ENCODE measurements around the gene MCHR1.

MCHR1 gene, protein sequence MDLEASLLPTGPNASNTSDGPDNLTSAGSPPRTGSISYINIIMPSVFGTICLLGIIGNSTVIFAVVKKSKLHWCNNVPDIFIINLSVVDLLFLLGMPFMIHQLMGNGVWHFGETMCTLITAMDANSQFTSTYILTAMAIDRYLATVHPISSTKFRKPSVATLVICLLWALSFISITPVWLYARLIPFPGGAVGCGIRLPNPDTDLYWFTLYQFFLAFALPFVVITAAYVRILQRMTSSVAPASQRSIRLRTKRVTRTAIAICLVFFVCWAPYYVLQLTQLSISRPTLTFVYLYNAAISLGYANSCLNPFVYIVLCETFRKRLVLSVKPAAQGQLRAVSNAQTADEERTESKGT

DNA sequence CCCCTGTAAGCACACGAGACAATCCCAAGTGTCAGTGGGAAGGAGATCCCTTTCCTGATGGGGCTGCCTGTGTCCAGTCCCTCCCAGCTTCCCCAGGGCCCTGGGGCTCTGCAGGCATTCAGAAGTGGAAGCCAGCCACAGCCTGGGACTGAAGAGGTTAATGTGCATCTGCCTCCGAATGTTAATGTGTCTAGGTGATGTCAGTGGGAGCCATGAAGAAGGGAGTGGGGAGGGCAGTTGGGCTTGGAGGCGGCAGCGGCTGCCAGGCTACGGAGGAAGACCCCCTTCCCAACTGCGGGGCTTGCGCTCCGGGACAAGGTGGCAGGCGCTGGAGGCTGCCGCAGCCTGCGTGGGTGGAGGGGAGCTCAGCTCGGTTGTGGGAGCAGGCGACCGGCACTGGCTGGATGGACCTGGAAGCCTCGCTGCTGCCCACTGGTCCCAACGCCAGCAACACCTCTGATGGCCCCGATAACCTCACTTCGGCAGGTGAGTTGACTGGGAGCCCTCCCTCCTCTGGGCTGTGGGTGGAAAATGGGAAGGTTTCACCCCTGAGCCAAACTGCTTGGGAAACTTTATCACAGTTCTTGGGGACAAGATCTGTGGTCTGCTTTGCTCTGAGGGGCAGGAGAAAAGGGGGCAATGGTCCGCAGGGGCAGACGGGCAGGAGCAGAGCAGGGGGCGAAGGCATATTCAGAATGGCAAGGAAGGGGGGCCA, at the start of gene MCHR1:
Gene MCHR1 (plus strand): TSS at position 236 of the 715 bp plus-strand sequence. CDS start 169 bp downstream, at position 405.
- DNase-seq (ENCODE audit: low read depth), result no peak
- peak within 1 kb of the TSS; percentile 34 for H3K4me3 ChIP-seq (ENCODE audit: control insufficient read depth, low read depth, low read length)
- TF ChIP-seq, protein P1, sequence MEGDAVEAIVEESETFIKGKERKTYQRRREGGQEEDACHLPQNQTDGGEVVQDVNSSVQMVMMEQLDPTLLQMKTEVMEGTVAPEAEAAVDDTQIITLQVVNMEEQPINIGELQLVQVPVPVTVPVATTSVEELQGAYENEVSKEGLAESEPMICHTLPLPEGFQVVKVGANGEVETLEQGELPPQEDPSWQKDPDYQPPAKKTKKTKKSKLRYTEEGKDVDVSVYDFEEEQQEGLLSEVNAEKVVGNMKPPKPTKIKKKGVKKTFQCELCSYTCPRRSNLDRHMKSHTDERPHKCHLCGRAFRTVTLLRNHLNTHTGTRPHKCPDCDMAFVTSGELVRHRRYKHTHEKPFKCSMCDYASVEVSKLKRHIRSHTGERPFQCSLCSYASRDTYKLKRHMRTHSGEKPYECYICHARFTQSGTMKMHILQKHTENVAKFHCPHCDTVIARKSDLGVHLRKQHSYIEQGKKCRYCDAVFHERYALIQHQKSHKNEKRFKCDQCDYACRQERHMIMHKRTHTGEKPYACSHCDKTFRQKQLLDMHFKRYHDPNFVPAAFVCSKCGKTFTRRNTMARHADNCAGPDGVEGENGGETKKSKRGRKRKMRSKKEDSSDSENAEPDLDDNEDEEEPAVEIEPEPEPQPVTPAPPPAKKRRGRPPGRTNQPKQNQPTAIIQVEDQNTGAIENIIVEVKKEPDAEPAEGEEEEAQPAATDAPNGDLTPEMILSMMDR (IDR thresholded peaks at IDR 0.05; ENCODE audit: control insufficient read depth, insufficient read depth, low read depth, low read length, missing control alignments), result no peak

DNA sequence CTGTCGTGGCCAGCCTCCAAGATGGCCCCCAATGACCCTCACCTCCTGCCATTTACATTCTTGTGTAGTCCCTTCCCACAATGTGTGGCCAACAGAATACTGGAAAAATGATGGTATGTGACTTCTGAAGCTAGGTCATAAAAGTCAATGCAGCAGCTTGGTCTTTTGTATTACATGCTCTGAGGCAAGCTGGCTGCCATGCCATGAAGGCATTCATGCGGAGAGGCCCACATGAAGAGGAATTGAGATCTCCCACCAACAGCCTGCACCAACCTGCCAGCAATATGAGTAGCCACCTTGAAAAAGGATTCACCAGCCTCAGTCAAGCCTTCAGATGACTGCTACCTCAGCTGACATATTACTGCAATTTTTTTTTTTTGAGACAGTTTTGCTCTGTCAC, 47.4 kb upstream of the MCHR1 start:
- no peak overlapping the region for H3K4me3 ChIP-seq (ENCODE audit: control insufficient read depth, low read depth, low read length)
- TF ChIP-seq, protein P1 (IDR thresholded peaks at IDR 0.05; ENCODE audit: control insufficient read depth, insufficient read depth, low read depth, low read length, missing control alignments), result no peak

DNA sequence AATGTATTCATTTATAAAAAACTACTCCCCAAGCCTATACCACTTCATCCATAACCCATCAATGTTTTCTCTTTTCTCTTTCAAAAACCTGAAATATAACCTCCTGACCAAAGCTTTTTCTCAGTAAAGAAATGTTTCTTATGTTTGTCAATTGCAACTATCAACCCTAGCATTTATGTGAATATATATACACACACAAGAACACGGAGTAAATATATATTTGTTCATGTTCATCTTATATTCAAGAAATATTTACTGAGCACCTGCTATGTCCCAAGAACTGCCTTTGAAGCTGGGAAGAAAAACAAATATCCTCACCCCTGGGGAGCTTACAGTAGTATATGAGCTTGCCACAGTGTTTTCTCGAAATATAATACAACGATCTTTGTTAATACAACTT, 46.2 kb upstream of the MCHR1 start:
- H3K4me3 ChIP-seq (ENCODE audit: control insufficient read depth, low read depth, low read length), result no peak overlapping the region
- TF ChIP-seq, protein P1 (IDR thresholded peaks at IDR 0.05; ENCODE audit: control insufficient read depth, insufficient read depth, low read depth, low read length, missing control alignments), result no peak
- no peak for DNase-seq (ENCODE audit: low read depth)

More for the DNA sequence above, 47.4 kb upstream of the MCHR1 start:
- DNase-seq (ENCODE audit: low read depth), result no peak

DNA sequence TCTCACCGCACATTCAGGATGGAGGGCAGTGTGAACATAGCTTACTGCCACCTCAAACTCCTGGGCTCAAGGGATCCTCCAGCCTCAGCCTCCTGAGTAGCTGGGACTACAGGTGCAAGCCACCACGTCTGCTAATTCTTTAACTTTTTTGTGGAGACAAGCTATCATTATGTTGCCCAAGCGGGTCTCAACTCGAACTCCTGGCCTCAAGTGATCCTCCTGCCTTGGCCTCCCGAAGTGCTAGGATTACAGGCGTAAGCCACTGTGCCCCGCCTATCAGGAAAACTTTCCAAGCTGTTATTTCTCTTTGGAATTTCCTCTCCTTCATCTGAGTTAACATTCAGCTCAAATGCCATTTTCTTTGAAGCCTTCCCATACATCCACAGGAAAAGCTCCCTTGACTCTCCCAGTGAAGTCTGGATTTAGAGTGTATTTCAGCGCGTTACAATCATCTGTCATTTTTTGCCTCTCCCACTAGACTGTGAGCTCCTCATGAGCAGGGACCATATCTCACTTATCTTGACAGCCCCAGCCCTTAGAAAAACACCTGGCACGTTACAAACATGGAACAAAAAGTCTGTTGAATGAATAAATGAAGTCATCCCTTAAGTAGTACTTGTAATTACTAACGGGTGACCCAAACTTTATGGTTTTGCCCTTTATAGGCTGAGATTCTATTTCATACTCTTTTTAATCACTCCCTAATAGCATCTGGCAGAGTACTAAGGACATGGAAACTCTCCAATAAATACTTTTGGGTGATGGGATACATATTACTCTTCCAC, 45.0 kb upstream of the MCHR1 start:
- TF ChIP-seq, protein P1 (IDR thresholded peaks at IDR 0.05; ENCODE audit: control insufficient read depth, insufficient read depth, low read depth, low read length, missing control alignments), result no peak
- H3K4me3 ChIP-seq (ENCODE audit: control insufficient read depth, low read depth, low read length), result no peak overlapping the region

DNA sequence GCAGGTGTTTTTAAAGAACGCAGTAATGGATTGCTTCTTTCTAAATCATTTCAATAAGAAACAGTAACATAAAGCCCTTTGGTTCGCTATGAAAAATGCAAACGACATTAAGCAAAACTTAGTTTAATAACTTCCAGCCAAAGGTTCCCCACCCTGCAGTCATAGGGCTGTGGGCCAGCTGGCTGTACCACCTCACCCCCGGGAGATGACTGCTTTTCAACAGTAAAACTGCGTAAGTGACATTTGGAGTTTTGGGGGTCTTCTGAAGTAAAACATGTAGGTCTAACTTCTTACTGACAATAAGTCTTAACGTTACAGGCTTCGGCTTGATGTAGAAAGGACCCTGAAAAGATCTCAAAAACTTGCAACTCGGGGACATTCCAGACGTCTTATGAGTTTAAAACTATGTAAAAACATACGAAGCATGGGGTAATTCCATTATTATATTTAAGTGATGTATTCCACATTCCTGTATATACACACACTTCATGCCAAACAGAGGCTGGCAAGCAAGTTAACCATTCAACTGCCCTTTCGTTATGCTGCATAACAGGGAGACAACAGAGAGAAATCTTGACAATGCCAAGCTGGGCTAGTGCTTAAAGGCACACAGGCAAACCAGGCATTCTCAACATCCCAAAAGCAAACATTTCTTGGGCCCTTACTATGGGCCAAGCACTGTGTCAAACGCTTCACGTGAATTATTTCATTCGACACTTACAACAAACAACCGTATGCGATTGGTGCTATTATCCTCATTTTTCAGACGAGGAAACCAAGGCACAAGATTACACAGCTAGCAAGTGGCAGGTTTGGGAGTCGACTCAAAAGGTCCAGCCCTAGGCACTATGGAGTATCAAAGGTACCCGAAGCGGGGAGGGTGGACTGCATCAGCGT, 44.0 kb upstream of the MCHR1 start:
- TF ChIP-seq, protein P1 (IDR thresholded peaks at IDR 0.05; ENCODE audit: control insufficient read depth, insufficient read depth, low read depth, low read length, missing control alignments), result no peak
- DNase-seq (ENCODE audit: low read depth), result no peak
- H3K4me3 ChIP-seq (ENCODE audit: control insufficient read depth, low read depth, low read length), result peak overlapping the region; percentile 72

More for the DNA sequence above, 45.0 kb upstream of the MCHR1 start:
- no peak for DNase-seq (ENCODE audit: low read depth)
